ENCODE data around the gene BIVM. TPM values are rescaled to one million over a fixed set of nuclear protein-coding genes. Genes with fewer than 3 reads are reported as not detected.

The BIVM gene
- total and polyA plus RNA-seq, 4 donors, result 7.4 to 17.8 (median 11.3) TPM

GRCh38 chr13:102814025-102814607, 15.2 kb downstream of the BIVM start:
- no peak overlapping the region for H3K4me3 ChIP-seq (ENCODE audit: low read depth in 1 of 3, low read length in 3 of 3)
- WGBS, result 84% methylated on average over 7 of the region's 7 CpGs
- TF ChIP-seq FOXA2 (IDR thresholded peaks at IDR 0.05), result no peak
- TF ChIP-seq, protein P1, sequence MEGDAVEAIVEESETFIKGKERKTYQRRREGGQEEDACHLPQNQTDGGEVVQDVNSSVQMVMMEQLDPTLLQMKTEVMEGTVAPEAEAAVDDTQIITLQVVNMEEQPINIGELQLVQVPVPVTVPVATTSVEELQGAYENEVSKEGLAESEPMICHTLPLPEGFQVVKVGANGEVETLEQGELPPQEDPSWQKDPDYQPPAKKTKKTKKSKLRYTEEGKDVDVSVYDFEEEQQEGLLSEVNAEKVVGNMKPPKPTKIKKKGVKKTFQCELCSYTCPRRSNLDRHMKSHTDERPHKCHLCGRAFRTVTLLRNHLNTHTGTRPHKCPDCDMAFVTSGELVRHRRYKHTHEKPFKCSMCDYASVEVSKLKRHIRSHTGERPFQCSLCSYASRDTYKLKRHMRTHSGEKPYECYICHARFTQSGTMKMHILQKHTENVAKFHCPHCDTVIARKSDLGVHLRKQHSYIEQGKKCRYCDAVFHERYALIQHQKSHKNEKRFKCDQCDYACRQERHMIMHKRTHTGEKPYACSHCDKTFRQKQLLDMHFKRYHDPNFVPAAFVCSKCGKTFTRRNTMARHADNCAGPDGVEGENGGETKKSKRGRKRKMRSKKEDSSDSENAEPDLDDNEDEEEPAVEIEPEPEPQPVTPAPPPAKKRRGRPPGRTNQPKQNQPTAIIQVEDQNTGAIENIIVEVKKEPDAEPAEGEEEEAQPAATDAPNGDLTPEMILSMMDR (IDR thresholded peaks at IDR 0.05; ENCODE audit: low read depth, low read length, missing input control), result no peak
- no peak for TF ChIP-seq NR2F2 (IDR thresholded peaks at IDR 0.05)
- no peak for TF ChIP-seq RAD21 (IDR thresholded peaks at IDR 0.05)
- TF ChIP-seq, protein P2, sequence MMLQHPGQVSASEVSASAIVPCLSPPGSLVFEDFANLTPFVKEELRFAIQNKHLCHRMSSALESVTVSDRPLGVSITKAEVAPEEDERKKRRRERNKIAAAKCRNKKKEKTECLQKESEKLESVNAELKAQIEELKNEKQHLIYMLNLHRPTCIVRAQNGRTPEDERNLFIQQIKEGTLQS (IDR thresholded peaks at IDR 0.05), result no peak
- no peak for TF ChIP-seq JUND (IDR thresholded peaks at IDR 0.05)
- TF ChIP-seq FOXA1 (IDR thresholded peaks at IDR 0.05), result no peak
- TF ChIP-seq, protein P3, sequence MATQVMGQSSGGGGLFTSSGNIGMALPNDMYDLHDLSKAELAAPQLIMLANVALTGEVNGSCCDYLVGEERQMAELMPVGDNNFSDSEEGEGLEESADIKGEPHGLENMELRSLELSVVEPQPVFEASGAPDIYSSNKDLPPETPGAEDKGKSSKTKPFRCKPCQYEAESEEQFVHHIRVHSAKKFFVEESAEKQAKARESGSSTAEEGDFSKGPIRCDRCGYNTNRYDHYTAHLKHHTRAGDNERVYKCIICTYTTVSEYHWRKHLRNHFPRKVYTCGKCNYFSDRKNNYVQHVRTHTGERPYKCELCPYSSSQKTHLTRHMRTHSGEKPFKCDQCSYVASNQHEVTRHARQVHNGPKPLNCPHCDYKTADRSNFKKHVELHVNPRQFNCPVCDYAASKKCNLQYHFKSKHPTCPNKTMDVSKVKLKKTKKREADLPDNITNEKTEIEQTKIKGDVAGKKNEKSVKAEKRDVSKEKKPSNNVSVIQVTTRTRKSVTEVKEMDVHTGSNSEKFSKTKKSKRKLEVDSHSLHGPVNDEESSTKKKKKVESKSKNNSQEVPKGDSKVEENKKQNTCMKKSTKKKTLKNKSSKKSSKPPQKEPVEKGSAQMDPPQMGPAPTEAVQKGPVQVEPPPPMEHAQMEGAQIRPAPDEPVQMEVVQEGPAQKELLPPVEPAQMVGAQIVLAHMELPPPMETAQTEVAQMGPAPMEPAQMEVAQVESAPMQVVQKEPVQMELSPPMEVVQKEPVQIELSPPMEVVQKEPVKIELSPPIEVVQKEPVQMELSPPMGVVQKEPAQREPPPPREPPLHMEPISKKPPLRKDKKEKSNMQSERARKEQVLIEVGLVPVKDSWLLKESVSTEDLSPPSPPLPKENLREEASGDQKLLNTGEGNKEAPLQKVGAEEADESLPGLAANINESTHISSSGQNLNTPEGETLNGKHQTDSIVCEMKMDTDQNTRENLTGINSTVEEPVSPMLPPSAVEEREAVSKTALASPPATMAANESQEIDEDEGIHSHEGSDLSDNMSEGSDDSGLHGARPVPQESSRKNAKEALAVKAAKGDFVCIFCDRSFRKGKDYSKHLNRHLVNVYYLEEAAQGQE (IDR thresholded peaks at IDR 0.05), result no peak
- TF ChIP-seq SP1 (IDR thresholded peaks at IDR 0.05), result no peak
- TF ChIP-seq, protein P4, sequence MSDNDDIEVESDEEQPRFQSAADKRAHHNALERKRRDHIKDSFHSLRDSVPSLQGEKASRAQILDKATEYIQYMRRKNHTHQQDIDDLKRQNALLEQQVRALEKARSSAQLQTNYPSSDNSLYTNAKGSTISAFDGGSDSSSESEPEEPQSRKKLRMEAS (IDR thresholded peaks at IDR 0.05), result no peak
- TF ChIP-seq HNF4A (conservative IDR thresholded peaks at IDR 0.05), result no peak
- TF ChIP-seq, protein P5, sequence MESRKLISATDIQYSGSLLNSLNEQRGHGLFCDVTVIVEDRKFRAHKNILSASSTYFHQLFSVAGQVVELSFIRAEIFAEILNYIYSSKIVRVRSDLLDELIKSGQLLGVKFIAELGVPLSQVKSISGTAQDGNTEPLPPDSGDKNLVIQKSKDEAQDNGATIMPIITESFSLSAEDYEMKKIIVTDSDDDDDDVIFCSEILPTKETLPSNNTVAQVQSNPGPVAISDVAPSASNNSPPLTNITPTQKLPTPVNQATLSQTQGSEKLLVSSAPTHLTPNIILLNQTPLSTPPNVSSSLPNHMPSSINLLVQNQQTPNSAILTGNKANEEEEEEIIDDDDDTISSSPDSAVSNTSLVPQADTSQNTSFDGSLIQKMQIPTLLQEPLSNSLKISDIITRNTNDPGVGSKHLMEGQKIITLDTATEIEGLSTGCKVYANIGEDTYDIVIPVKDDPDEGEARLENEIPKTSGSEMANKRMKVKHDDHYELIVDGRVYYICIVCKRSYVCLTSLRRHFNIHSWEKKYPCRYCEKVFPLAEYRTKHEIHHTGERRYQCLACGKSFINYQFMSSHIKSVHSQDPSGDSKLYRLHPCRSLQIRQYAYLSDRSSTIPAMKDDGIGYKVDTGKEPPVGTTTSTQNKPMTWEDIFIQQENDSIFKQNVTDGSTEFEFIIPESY (IDR thresholded peaks at IDR 0.05), result no peak
- no peak for TF ChIP-seq GABPA (IDR thresholded peaks at IDR 0.05 in 1 of 2, conservative IDR thresholded peaks at IDR 0.05 in 1 of 2)

GRCh38 chr13:102814793-102815192, 15.9 kb downstream of the BIVM start:
- WGBS, result 83% methylated on average over 6 of the region's 6 CpGs
- TF ChIP-seq HNF4A (conservative IDR thresholded peaks at IDR 0.05), result no peak
- TF ChIP-seq, protein P3 (IDR thresholded peaks at IDR 0.05), result no peak
- H3K4me3 ChIP-seq (ENCODE audit: low read depth in 1 of 3, low read length in 3 of 3), result no peak overlapping the region
- no peak for DNase-seq (ENCODE audit: low spot score)
- no peaks in the 10 kb centered on the region for H3K27me3 ChIP-seq (ENCODE audit: control insufficient read depth in 4 of 4, insufficient read depth in 4 of 4, low read length in 3 of 4)
- H3K9ac ChIP-seq (ENCODE audit: low read depth in 1 of 2, low read length in 2 of 2), result no peak overlapping the region
- peaks cover 0 to 4% (median 0%) of the 10 kb centered on the region in 4 donors for H3K9me3 ChIP-seq (ENCODE audit: control insufficient read depth in 4 of 4, low read length in 3 of 4)
- H3K27ac ChIP-seq (ENCODE audit: low read depth in 1 of 2, low read length in 2 of 2), result no peak overlapping the region
- H3K4me1 ChIP-seq (ENCODE audit: control insufficient read depth in 4 of 4, insufficient read depth in 4 of 4, low read length in 3 of 4), result peaks cover 0 to 4% (median 2%) of the 10 kb centered on the region in 4 donors
- H3K36me3 ChIP-seq (ENCODE audit: control insufficient read depth in 4 of 4, insufficient read depth in 3 of 4, low read depth in 1 of 4, low read length in 3 of 4), result peaks cover 2 to 13% (median 10%) of the 10 kb centered on the region in 4 donors

More at GRCh38 chr13:102814025-102814607, 15.2 kb downstream of the BIVM start:
- H3K4me1 ChIP-seq (ENCODE audit: control insufficient read depth in 4 of 4, insufficient read depth in 4 of 4, low read length in 3 of 4), result peaks cover 0 to 4% (median 2%) of the 10 kb centered on the region in 4 donors
- no peaks in the 10 kb centered on the region for H3K27me3 ChIP-seq (ENCODE audit: control insufficient read depth in 4 of 4, insufficient read depth in 4 of 4, low read length in 3 of 4)
- H3K9ac ChIP-seq (ENCODE audit: low read depth in 1 of 2, low read length in 2 of 2), result no peak overlapping the region
- DNase-seq (ENCODE audit: low spot score), result no peak
- H3K36me3 ChIP-seq (ENCODE audit: control insufficient read depth in 4 of 4, insufficient read depth in 3 of 4, low read depth in 1 of 4, low read length in 3 of 4), result peaks cover 0 to 11% (median 9%) of the 10 kb centered on the region in 4 donors
- peaks cover 0 to 4% (median 0%) of the 10 kb centered on the region in 4 donors for H3K9me3 ChIP-seq (ENCODE audit: control insufficient read depth in 4 of 4, low read length in 3 of 4)
- H3K27ac ChIP-seq (ENCODE audit: low read depth in 1 of 2, low read length in 2 of 2), result no peak overlapping the region
